NCI-H2227 (cell line): Measurements from ENCODE around the gene CDH13.

Experiments used
- DNase-seq: peaks from one replicate; lab custom pipeline; 2025; ENCODE audit not compliant: unreplicated experiment; lab: John Stamatoyannopoulos, UW

Gene CDH13

GRCh38 chr16:83689385-83689831 is 1062.6 kb downstream of the CDH13 start:
- no peak for DNase-seq

- DNase-seq, result no peak
These were observed 1065.5 kb downstream of the CDH13 start for GRCh38 chr16:83692224-83692623.

GRCh38 chr16:83698964-83699363 is 1072.2 kb downstream of the CDH13 start:
- no peak for DNase-seq

GRCh38 chr16:83699817-83700216 is 1073.0 kb downstream of the CDH13 start:
- DNase-seq, result no peak

GRCh38 chr16:83700918-83701317 is 1074.1 kb downstream of the CDH13 start:
- no peak for DNase-seq

- DNase-seq, result no peak
These were observed 1074.7 kb downstream of the CDH13 start for GRCh38 chr16:83701494-83701893.

GRCh38 chr16:83704656-83705055 is 1077.9 kb downstream of the CDH13 start:
- DNase-seq, result no peak

GRCh38 chr16:83705856-83706255 is 1079.1 kb downstream of the CDH13 start:
- DNase-seq, result no peak

GRCh38 chr16:83706394-83706793 is 1079.6 kb downstream of the CDH13 start:
- no peak for DNase-seq

- DNase-seq, result no peak
These were observed 1084.3 kb downstream of the CDH13 start for GRCh38 chr16:83711069-83711468.

GRCh38 chr16:83713597-83713996 is 1086.8 kb downstream of the CDH13 start:
- DNase-seq, result no peak

GRCh38 chr16:83714286-83714685 is 1087.5 kb downstream of the CDH13 start:
- no peak for DNase-seq

- no peak for DNase-seq
These were observed 1088.6 kb downstream of the CDH13 start for GRCh38 chr16:83715217-83715920.

GRCh38 chr16:83717308-83717707 is 1090.5 kb downstream of the CDH13 start:
- DNase-seq, result no peak

GRCh38 chr16:83717814-83718213 is 1091.0 kb downstream of the CDH13 start:
- DNase-seq, result no peak

GRCh38 chr16:83720213-83720612 is 1093.4 kb downstream of the CDH13 start:
- DNase-seq, result no peak

GRCh38 chr16:83720981-83721380 is 1094.2 kb downstream of the CDH13 start:
- no peak for DNase-seq

GRCh38 chr16:83721676-83722075 is 1094.9 kb downstream of the CDH13 start:
- no peak for DNase-seq

- DNase-seq, result no peak
These were observed 1095.9 kb downstream of the CDH13 start for GRCh38 chr16:83722456-83723183.

- DNase-seq, result no peak
These were observed 1096.5 kb downstream of the CDH13 start for GRCh38 chr16:83723244-83723643.

GRCh38 chr16:83723901-83724300 is 1097.1 kb downstream of the CDH13 start:
- no peak for DNase-seq

- DNase-seq, result no peak
These were observed 1097.8 kb downstream of the CDH13 start for GRCh38 chr16:83724585-83724984.

GRCh38 chr16:83725313-83725712 is 1098.5 kb downstream of the CDH13 start:
- no peak for DNase-seq
